D341Med (cell line): Measurements from ENCODE around the gene ARHGAP32.
"Not testable (repeated sequence)": the region's sequence is repeated elsewhere in the genome, so short reads cannot be mapped to it uniquely, and the experiment has no call there.

Experiments
- DNase-seq: peaks from one replicate; pipeline ENCODE4 v3.0.0; 2012; ENCODE audit warnings: low spot score

ARHGAP32 gene

GRCh38 chr11:128931668-128932067 is 260.5 kb downstream of the ARHGAP32 start:
- DNase-seq, result no peak

GRCh38 chr11:128931066-128931465 is 261.1 kb downstream of the ARHGAP32 start:
- DNase-seq, result no peak

- DNase-seq, result no peak
Measured at GRCh38 chr11:128929991-128930390, 262.1 kb downstream of the ARHGAP32 start.

GRCh38 chr11:128929468-128929867 is 262.7 kb downstream of the ARHGAP32 start:
- DNase-seq, result no peak

- DNase-seq, result no peak
Measured at GRCh38 chr11:128928400-128928799, 263.7 kb downstream of the ARHGAP32 start.

GRCh38 chr11:128927683-128928336 is 264.3 kb downstream of the ARHGAP32 start:
- no peak for DNase-seq

GRCh38 chr11:128927108-128927461 is 265.0 kb downstream of the ARHGAP32 start:
- DNase-seq, result no peak

GRCh38 chr11:128926437-128927107 is 265.6 kb downstream of the ARHGAP32 start:
- no peak for DNase-seq

GRCh38 chr11:128926000-128926399 is 266.1 kb downstream of the ARHGAP32 start:
- DNase-seq, result no peak

GRCh38 chr11:128925250-128925600 is 266.9 kb downstream of the ARHGAP32 start:
- DNase-seq, result no peak

GRCh38 chr11:128924510-128925249 is 267.4 kb downstream of the ARHGAP32 start:
- DNase-seq, result no peak

GRCh38 chr11:128924104-128924503 is 268.0 kb downstream of the ARHGAP32 start:
- no peak for DNase-seq

GRCh38 chr11:128921793-128922192 is 270.3 kb downstream of the ARHGAP32 start:
- no peak for DNase-seq

GRCh38 chr11:128920666-128921065 is 271.5 kb downstream of the ARHGAP32 start:
- no peak for DNase-seq

GRCh38 chr11:128919635-128920034 is 272.5 kb downstream of the ARHGAP32 start:
- DNase-seq, result not testable (repeated sequence)

GRCh38 chr11:128919216-128919615 is 272.9 kb downstream of the ARHGAP32 start:
- DNase-seq, result no peak

- DNase-seq, result no peak
Measured at GRCh38 chr11:128917144-128917724, 274.9 kb downstream of the ARHGAP32 start.

- no peak for DNase-seq
Measured at GRCh38 chr11:128916681-128917080, 275.4 kb downstream of the ARHGAP32 start.

- DNase-seq, result no peak
Measured at GRCh38 chr11:128916037-128916572, 276.0 kb downstream of the ARHGAP32 start.

GRCh38 chr11:128915149-128915521 is 277.0 kb downstream of the ARHGAP32 start:
- no peak for DNase-seq
